Smooth muscle cell (in vitro differentiated cells): ENCODE results near the gene TTC28. TPM values are rescaled to one million over a fixed set of nuclear protein-coding genes. Genes with fewer than 3 reads are reported as not detected.

Experiments used
- DNase-seq: peaks from one replicate; lab custom pipeline; 2025; ENCODE audit not compliant: unreplicated experiment; lab: John Stamatoyannopoulos, UW
- H2AFZ ChIP-seq: fragments of 200-600 bp; sonication (generic); 2 replicates; pipeline ENCODE4 v1.6.0; 2016; ENCODE audit warnings: antibody characterized with exemption, low read depth, mild to moderate bottlenecking
- H3F3A ChIP-seq: fragments of 200-600 bp; sonication (generic); 2 replicates; pipeline ENCODE4 v1.6.0; 2017; ENCODE audit warnings: antibody characterized with exemption, low read depth
- H3K27ac ChIP-seq: fragments of 200-600 bp; sonication (generic); 2 replicates; pipeline ENCODE4 v1.5.1; 2016; ENCODE audit warnings: low read depth, mild to moderate bottlenecking
- H3K27me3 ChIP-seq: fragments of 200-600 bp; sonication (generic); 2 replicates; pipeline ENCODE4 v1.6.1; 2016; ENCODE audit warnings: low read depth, mild to moderate bottlenecking
- H3K36me3 ChIP-seq: fragments of 200-600 bp; sonication (generic); 2 replicates; pipeline ENCODE4 v1.5.1; 2016; ENCODE audit warnings: low read depth
- H3K4me1 ChIP-seq: fragments of 200-600 bp; sonication (generic); 2 replicates; pipeline ENCODE4 v1.5.1; 2016; ENCODE audit warnings: low read depth
- H3K4me2 ChIP-seq: fragments of 200-600 bp; sonication (generic); 2 replicates; pipeline ENCODE4 v1.6.0; 2016; ENCODE audit warnings: mild to moderate bottlenecking
- H3K4me3 ChIP-seq: fragments of 200-600 bp; sonication (generic); 2 replicates; pipeline ENCODE4 v1.5.1; 2016; ENCODE audit warnings: mild to moderate bottlenecking
- H3K79me2 ChIP-seq: fragments of 200-600 bp; sonication (generic); 2 replicates; pipeline ENCODE4 v1.6.0; 2016; ENCODE audit warnings: low read depth, mild to moderate bottlenecking
- H3K9ac ChIP-seq: fragments of 200-600 bp; sonication (generic); 2 replicates; pipeline ENCODE4 v1.6.0; 2016; ENCODE audit warnings: low read depth
- H3K9me3 ChIP-seq: fragments of 200-600 bp; sonication (generic); replicated peaks from 2 replicates; pipeline ENCODE4 v1.5.1; 2016; ENCODE audit warnings: low read depth
- H4K20me1 ChIP-seq: fragments of 200-600 bp; sonication (generic); 2 replicates; pipeline ENCODE4 v1.6.0; 2016; ENCODE audit warnings: low read depth
- WGBS: methylation state at CpG from one replicate; pipeline ENCODE4 v1.1.7; 2016; ENCODE audit warnings: low lambda C conversion rate; 5-methylcytosine and 5-hydroxymethylcytosine counted together
- polyA plus RNA-seq: library from polyadenylated mRNA; unstranded; fragments of >200 nt; fragmentation: Nextera tagmentation; extraction: Ambion mirVana; gene quantifications from 2 replicates; pipeline ENCODE4 v1.2.1, GENCODE V29; 2016
- total RNA-seq: library from RNA; depleted of rRNA; stranded (reverse); fragments of >200 nt; gene quantifications from 2 replicates; pipeline ENCODE4 v1.2.3, GENCODE V29; 2014
- TF ChIP-seq, protein P1 (sequence below): fragments of 200-600 bp; sonication (generic); IDR thresholded peaks from 2 replicates; pipeline ENCODE4 v1.5.1; 2017; ENCODE audit warnings: borderline replicate concordance, mild to moderate bottlenecking, antibody characterized with exemption; ENCODE audit not compliant: insufficient read depth, poor library complexity, severe bottlenecking

The TTC28 gene
- total and polyA plus RNA-seq, 2 experiments from 2014 or later: 6.3 to 17.9 TPM

DNA sequence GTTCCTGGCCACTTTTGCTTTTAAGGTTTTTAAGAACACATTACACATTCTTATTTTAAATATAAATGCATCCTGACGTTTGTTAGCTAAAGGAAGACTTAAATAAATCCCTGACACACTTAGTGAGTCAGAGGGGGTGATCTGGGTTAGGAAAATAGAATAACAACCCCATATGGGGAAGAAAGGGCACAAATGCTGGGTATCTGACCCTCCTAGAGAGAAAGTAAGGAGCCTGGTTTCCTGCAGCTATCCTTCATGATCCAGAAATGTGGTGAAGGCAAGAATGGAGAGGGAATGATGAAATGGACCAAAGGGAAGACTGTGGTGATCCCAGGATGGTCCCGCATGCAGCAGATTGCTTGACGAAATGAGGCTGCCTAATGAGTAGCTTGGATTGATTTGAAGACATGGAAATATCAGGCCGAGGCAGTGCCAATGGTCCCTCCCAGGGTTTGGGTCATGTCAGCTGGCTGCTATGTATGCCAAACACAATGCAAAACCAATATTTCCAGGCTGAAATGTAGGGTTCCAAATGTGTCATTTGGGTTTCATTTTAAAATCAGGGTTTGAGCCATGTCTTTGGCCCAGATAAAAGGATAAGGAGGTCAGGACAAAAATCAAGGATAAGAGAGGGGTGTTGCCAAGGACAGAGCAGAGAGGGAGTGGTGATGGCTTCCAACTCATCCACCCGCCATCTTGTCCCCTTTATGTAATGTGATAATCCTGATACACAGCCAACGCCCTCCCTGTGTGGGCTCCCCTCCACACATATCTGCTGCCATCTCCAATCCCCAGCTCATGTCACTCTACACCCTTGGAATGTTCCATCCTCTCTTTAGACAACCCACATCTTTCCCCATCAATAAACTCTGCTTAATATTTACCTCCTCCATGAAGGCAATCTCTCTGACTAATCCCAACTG is 625.5 kb downstream of the TTC28 start:
- H3F3A ChIP-seq: no peaks in the 10 kb centered on the region
- no peak overlapping the region for H3K4me3 ChIP-seq
- DNase-seq: no peak
- TF ChIP-seq, protein P1, sequence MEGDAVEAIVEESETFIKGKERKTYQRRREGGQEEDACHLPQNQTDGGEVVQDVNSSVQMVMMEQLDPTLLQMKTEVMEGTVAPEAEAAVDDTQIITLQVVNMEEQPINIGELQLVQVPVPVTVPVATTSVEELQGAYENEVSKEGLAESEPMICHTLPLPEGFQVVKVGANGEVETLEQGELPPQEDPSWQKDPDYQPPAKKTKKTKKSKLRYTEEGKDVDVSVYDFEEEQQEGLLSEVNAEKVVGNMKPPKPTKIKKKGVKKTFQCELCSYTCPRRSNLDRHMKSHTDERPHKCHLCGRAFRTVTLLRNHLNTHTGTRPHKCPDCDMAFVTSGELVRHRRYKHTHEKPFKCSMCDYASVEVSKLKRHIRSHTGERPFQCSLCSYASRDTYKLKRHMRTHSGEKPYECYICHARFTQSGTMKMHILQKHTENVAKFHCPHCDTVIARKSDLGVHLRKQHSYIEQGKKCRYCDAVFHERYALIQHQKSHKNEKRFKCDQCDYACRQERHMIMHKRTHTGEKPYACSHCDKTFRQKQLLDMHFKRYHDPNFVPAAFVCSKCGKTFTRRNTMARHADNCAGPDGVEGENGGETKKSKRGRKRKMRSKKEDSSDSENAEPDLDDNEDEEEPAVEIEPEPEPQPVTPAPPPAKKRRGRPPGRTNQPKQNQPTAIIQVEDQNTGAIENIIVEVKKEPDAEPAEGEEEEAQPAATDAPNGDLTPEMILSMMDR: no peak
- H4K20me1 ChIP-seq: no peaks in the 10 kb centered on the region
- no peak overlapping the region for H2AFZ ChIP-seq
- no peak overlapping the region for H3K27ac ChIP-seq
- H3K27me3 ChIP-seq: no peaks in the 10 kb centered on the region
- peaks cover 8% of the 10 kb centered on the region for H3K4me1 ChIP-seq
- no peaks in the 10 kb centered on the region for H3K9me3 ChIP-seq
- no peak overlapping the region for H3K9ac ChIP-seq
- no peaks in the 10 kb centered on the region for H3K79me2 ChIP-seq
- no peak overlapping the region for H3K4me2 ChIP-seq
- no peaks in the 10 kb centered on the region for H3K36me3 ChIP-seq
- 82% methylated on average over 6 of the region's 6 CpGs for WGBS

DNA sequence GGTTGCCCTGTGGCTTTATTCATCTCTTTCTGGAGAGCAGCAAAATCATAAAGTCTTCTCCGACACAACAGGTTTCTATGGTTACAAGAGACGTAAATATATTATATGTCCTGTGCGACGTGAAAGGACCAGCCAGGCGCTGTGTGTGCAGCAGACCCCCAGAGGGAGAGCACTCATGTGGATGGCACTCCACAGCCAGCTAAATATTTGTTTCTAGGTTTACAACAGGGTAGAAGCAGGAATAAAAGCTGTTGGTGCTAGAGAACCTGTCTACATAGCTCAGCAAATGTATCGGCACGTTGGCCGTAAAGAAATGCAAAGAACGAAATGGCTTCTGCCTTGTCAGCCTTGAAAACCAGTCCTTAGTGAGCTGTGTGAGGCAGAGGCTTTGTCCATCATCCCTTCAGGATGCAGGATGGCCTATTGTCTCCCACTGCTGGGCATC is 626.8 kb downstream of the TTC28 start:
- Histone ChIP-seq H3K27ac (no peak overlapping the region), H3K9me3 (no peaks in the 10 kb centered on the region), H4K20me1 (no peaks in the 10 kb centered on the region), H3K9ac (no peak overlapping the region), H3K79me2 (no peaks in the 10 kb centered on the region), H3K36me3 (no peaks in the 10 kb centered on the region), H3K27me3 (no peaks in the 10 kb centered on the region), H3F3A (no peaks in the 10 kb centered on the region), H3K4me2 (no peak overlapping the region), H2AFZ (no peak overlapping the region), H3K4me3 (no peak overlapping the region), H3K4me1 (peaks cover 8% of the 10 kb centered on the region)
- TF ChIP-seq, protein P1: no peak
- no peak for DNase-seq
- WGBS: 88% methylated on average over 9 of the region's 9 CpGs

DNA sequence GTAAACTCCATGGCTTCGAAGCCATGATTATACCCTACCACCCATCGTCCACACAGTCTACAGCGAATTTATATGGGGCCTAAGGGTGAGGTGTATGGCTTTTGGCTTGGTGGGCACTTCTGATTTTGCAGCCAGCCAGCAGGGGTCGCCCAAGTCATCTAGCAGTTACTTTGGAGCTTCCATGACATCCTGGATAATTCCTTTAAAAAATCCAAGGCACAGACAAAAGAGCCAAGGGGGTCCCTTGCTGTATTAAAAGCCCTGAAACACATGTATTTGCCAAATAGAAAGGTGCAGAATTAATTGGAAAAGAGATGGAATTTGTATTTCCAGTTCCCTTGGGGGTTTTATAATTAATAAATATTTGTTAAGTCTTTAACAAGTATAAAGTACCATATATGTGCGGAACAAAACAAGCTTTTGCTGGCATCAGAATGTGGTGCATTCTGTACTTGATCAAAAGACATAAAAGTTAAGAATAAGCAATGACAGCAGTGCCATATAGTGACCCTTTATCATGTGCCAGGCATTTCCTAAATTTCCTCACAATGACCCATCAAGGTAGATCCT is 627.8 kb downstream of the TTC28 start:
- peaks cover 8% of the 10 kb centered on the region for H3K4me1 ChIP-seq
- peak; percentile 7 for DNase-seq
- no peak overlapping the region for H3K27ac ChIP-seq
- 41% methylated on average over 5 of the region's 5 CpGs for WGBS
- H3K27me3 ChIP-seq: no peaks in the 10 kb centered on the region
- no peaks in the 10 kb centered on the region for H3K36me3 ChIP-seq
- H2AFZ ChIP-seq: no peak overlapping the region
- H4K20me1 ChIP-seq: no peaks in the 10 kb centered on the region
- H3F3A ChIP-seq: no peaks in the 10 kb centered on the region
- H3K4me3 ChIP-seq: no peak overlapping the region
- no peak overlapping the region for H3K4me2 ChIP-seq
- TF ChIP-seq, protein P1: peak; percentile 83
- no peaks in the 10 kb centered on the region for H3K9me3 ChIP-seq
- no peaks in the 10 kb centered on the region for H3K79me2 ChIP-seq
- H3K9ac ChIP-seq: no peak overlapping the region
